Colonic mucosa (tissue), 4 donors: ENCODE results near the gene RAB12. TPM values are rescaled to one million over a fixed set of nuclear protein-coding genes. Genes with fewer than 3 reads are reported as not detected.

Experiments used
- DNase-seq: peaks from one replicate; pipeline ENCODE4 v3.0.0-alpha.2; 2020
- H3K27ac ChIP-seq: fragments of 200-600 bp; one replicate; pipeline ENCODE4 v1.8.0; 2021
- H3K27me3 ChIP-seq: fragments of 200-600 bp; one replicate; pipeline ENCODE4 v1.8.0; 2021
- H3K36me3 ChIP-seq: fragments of 200-600 bp; one replicate; pipeline ENCODE4 v1.8.0; 2021
- H3K4me1 ChIP-seq: fragments of 200-600 bp; one replicate; pipeline ENCODE4 v1.8.0; 2021; ENCODE audit warnings: mild to moderate bottlenecking
- H3K4me3 ChIP-seq: fragments of 200-600 bp; one replicate; pipeline ENCODE4 v1.8.0; 2021
- H3K9ac ChIP-seq, 2 donors: one replicate each; pipeline ENCODE4 v1.7.0; 2013; ENCODE audit warnings: control low read depth in 2 of 2, low read depth in 2 of 2, low read length in 2 of 2
- H3K9me3 ChIP-seq: fragments of 200-600 bp; one replicate; pipeline ENCODE4 v1.8.0; 2021
- intact Hi-C: fragments of 100-400 bp; cut with DNase I; formaldehyde crosslinking; loops from one replicate; pipeline ENCODE4 v1.14.1; 2022
- total RNA-seq, 2 donors: library from RNA; stranded (reverse); fragmentation: NEBNext Ultra II Directional in 1 of 2; extraction: Animal tissue kit (Norgen Biotek cat#: 25700) in 1 of 2; gene quantifications; one replicate each; pipeline ENCODE4 v1.2.1, GENCODE V29; 2021
- TF ChIP-seq, protein P1 (sequence below): fragments of 200-600 bp; IDR thresholded peaks from one replicate; pipeline ENCODE4 v1.8.0; 2022; ENCODE audit warnings: antibody characterized with exemption, mild to moderate bottlenecking
- donor health status: healthy.
- donor health status: DM: no; HTN: no; CAD: no.
- donor health status: DM: no; HTN: no; CAD: no.

Gene RAB12
- total RNA-seq, 2 donors from 2014 or later, result 11.2 to 19.6 TPM

GRCh38 chr18:8623549-8624106 is 14.4 kb downstream of the RAB12 start:
- intact Hi-C loops, result no loop called here
- no peak overlapping the region for H3K4me3 ChIP-seq
- no peak overlapping the region for H3K27ac ChIP-seq
- H3K36me3 ChIP-seq, result no peaks in the 10 kb centered on the region
- H3K27me3 ChIP-seq, result no peaks in the 10 kb centered on the region
- TF ChIP-seq, protein P1, sequence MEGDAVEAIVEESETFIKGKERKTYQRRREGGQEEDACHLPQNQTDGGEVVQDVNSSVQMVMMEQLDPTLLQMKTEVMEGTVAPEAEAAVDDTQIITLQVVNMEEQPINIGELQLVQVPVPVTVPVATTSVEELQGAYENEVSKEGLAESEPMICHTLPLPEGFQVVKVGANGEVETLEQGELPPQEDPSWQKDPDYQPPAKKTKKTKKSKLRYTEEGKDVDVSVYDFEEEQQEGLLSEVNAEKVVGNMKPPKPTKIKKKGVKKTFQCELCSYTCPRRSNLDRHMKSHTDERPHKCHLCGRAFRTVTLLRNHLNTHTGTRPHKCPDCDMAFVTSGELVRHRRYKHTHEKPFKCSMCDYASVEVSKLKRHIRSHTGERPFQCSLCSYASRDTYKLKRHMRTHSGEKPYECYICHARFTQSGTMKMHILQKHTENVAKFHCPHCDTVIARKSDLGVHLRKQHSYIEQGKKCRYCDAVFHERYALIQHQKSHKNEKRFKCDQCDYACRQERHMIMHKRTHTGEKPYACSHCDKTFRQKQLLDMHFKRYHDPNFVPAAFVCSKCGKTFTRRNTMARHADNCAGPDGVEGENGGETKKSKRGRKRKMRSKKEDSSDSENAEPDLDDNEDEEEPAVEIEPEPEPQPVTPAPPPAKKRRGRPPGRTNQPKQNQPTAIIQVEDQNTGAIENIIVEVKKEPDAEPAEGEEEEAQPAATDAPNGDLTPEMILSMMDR, result no peak
- peak; percentile 26 for DNase-seq
- H3K9ac ChIP-seq, result no peak overlapping the region
- peaks cover 7% of the 10 kb centered on the region for H3K4me1 ChIP-seq
- no peaks in the 10 kb centered on the region for H3K9me3 ChIP-seq

DNA sequence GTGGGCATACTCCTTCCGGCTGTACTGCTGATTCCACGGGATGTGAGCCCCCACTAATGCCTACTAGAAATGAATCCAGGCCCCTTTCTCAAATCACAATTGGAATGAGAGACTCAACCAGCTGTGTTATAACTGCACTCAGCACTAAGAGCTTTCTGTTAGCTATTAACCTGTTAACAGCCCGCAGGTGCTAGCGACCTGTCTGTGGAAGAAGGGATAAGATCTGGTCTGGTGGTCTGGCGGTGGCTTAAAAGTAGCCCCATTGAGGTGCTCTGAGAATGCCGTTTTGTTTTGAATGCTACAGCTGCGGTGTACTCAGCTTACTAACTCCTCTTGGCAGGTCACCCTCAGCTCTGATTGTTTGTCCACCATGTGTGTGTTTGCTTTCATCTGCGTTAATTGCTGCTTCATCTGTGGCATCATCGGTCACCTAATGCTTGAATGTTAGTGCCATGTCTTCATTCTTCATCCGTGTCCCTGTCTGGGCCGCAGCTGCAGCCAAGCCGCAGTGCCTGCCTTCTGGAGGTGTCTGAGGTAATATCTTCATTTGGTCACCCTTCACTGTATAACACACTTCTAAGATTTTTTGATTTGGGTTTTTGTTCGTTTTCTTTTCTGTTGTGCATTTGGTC is 16.3 kb downstream of the RAB12 start:
- Histone ChIP-seq H3K9ac (no peak overlapping the region), H3K36me3 (no peaks in the 10 kb centered on the region), H3K9me3 (no peaks in the 10 kb centered on the region), H3K4me1 (peaks cover 7% of the 10 kb centered on the region), H3K27ac (no peak overlapping the region), H3K27me3 (no peaks in the 10 kb centered on the region), H3K4me3 (no peak overlapping the region)
- intact Hi-C loops, result no loop called here
- TF ChIP-seq, protein P1, result no peak
- no peak for DNase-seq

DNA sequence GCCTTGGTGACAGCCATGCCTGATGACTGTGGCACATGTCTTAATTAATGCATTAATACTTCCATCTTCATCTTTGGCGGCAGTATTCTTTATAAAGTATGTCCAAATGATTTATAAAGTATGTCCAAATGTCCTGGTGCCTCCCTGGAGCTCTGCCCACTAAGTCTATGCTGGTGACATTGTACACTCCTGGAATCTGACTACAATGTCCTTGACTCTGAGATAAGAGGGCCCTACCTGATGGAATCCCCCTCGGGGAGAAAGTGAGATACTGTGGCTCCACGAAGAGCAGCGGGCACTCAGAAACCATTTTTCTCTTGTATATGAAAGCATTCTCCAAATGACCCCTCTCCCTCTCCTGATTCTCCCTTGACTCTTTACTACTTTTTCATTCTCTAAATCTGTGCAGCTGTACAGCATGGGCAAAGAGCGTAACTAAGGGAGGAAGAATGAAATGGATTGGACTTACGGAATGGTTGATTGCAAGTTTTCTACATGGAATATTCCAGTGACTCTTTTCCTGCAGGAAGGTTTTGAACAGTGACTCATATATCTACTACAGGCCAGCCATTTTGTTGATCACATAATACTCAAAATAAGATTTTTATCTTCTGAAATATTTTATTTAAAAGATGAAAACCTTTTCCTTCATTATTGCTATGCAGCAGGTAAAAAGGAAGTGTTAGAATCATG is 17.3 kb downstream of the RAB12 start:
- no peak for DNase-seq
- intact Hi-C loops, result no loop called here
- Histone ChIP-seq H3K4me1 (peaks cover 7% of the 10 kb centered on the region), H3K4me3 (no peak overlapping the region), H3K9ac (no peak overlapping the region), H3K36me3 (no peaks in the 10 kb centered on the region), H3K9me3 (no peaks in the 10 kb centered on the region), H3K27ac (no peak overlapping the region), H3K27me3 (no peaks in the 10 kb centered on the region)
- TF ChIP-seq, protein P1, result no peak

DNA sequence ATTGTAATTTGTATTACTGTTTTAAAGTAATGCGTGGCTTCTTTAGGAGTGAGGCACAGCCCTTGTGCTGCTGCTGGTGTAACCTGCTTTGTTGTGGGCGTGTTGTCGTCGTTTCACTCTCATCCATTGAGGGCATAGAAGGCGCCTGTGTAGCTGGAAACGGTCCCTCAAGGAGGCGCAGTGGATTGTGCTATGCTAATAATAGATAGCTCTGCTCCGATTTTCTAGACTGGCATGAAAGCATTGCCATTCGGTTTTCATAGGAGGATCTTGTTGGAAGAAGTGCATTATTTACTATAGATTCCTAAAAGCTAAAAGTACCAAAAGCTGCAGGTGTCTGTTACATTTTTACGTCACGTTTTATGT is 17.9 kb downstream of the RAB12 start:
- Histone ChIP-seq H3K27ac (no peak overlapping the region), H3K9ac (no peak overlapping the region), H3K9me3 (no peaks in the 10 kb centered on the region), H3K4me3 (no peak overlapping the region), H3K36me3 (no peaks in the 10 kb centered on the region), H3K4me1 (peaks cover 7% of the 10 kb centered on the region), H3K27me3 (no peaks in the 10 kb centered on the region)
- intact Hi-C loops, result no loop called here
- DNase-seq, result no peak
- TF ChIP-seq, protein P1, result no peak

DNA sequence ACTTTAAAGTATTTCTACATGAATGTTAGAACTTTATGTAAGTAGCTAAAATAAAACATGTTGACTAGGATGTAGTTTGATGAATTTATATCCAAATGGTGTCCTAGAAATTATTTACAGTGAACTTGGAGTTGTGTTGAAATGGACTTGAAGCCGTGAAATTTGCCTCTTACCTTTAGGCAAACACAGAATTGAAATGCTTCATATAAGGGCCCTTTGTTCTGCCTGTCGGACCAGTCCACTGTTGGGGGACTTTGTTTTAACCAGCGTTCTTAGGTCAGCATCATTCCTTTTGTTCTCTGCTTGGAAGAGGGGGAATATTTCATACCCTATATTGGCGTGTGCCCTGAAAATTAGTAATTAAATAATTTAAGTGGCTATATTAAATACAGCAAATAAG is 18.3 kb downstream of the RAB12 start:
- no peak for DNase-seq
- H3K4me3 ChIP-seq, result no peak overlapping the region
- peaks cover 7% of the 10 kb centered on the region for H3K4me1 ChIP-seq
- H3K27ac ChIP-seq, result no peak overlapping the region
- H3K27me3 ChIP-seq, result no peaks in the 10 kb centered on the region
- no peaks in the 10 kb centered on the region for H3K9me3 ChIP-seq
- TF ChIP-seq, protein P1, result no peak
- no peaks in the 10 kb centered on the region for H3K36me3 ChIP-seq
- intact Hi-C loops, result no loop called here
- H3K9ac ChIP-seq, result no peak overlapping the region
